ENCODE data around the gene WNT10A.

WNT10A gene

DNA sequence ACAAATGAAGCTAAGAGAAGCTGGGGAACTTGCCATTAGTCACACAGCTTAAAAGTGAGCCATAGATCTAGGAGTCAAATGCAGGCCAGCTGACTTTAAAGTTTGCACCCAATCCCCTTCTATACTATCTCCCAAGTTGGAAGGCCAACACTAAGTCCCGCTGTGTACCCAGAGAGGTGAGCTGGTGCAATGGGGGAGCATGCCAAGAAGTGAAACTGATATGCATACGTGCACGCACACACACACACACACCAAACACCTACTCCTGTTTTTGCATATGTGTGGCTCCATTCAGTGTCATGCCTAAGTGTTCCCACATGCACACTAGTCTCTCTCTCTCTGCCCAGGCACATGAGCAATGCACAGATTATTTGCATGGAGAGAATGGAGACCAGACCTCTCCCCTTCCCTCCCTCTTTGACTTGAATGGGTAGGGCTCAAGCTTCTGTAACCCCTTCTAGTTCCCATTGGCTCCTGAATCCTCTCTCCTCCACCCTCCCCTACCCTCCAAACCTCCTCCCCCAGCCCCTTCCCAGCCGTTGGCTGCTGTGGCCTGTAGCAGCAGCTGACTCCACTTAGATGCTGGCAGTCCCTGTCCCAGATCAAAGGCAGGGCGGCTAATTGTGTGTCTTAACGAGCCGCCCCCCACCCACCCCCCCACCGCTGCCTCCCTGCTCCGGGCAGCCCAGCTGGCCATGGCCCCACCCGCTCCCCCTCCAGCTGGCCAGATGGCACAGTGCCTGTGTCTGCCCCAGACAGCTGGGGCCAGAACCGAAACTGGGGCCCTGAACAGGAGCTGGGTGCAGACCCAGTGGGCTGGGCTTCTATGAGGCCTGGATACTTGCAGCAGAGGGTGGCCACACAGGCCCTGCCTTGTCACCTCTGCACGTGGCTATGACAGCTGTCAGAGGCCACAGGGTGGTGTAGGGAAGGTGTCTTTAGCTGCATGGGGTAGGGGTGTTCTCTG is 5.6 kb downstream of the WNT10A start:
- ATAC-seq (ENCODE audit: low read depth) (no peak), DNase-seq (ENCODE audit: low spot score) (no peak)
- Histone ChIP-seq H3K36me3 (ENCODE audit: low read depth) (no peaks in the 10 kb centered on the region), H3K4me1 (ENCODE audit: insufficient read depth, poor library complexity, severe bottlenecking) (peaks cover 9% of the 10 kb centered on the region), H3K27ac (ENCODE audit: poor library complexity, severe bottlenecking) (no peak overlapping the region), H3K27me3 (ENCODE audit: insufficient read depth, poor library complexity, severe bottlenecking) (no peaks in the 10 kb centered on the region), H3K4me3 (ENCODE audit: severe bottlenecking) (no peak overlapping the region), H3K9me3 (ENCODE audit: severe bottlenecking) (no peaks in the 10 kb centered on the region)
- TF ChIP-seq, protein P1, sequence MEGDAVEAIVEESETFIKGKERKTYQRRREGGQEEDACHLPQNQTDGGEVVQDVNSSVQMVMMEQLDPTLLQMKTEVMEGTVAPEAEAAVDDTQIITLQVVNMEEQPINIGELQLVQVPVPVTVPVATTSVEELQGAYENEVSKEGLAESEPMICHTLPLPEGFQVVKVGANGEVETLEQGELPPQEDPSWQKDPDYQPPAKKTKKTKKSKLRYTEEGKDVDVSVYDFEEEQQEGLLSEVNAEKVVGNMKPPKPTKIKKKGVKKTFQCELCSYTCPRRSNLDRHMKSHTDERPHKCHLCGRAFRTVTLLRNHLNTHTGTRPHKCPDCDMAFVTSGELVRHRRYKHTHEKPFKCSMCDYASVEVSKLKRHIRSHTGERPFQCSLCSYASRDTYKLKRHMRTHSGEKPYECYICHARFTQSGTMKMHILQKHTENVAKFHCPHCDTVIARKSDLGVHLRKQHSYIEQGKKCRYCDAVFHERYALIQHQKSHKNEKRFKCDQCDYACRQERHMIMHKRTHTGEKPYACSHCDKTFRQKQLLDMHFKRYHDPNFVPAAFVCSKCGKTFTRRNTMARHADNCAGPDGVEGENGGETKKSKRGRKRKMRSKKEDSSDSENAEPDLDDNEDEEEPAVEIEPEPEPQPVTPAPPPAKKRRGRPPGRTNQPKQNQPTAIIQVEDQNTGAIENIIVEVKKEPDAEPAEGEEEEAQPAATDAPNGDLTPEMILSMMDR (IDR thresholded peaks at IDR 0.05; ENCODE audit: poor library complexity, severe bottlenecking), result no peak

DNA sequence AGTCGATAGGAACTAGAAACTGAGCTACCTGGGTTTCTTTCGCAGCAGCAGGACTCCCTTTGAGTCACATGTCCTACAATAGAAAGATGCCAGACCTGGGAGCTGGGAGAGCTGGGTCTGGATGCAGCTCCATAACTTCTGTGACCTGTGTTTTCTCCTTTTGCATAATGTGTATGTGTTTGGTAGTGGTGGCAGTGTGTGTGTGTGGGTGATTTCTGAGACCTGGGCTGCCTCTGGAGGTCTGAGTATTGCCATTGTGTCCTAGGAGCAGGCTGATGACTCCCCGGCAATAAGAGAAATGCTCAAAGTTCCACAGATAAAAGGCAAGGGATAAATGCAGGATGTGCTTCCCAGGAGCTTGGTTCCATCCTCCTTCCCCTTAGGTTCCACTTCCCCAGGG is 6.4 kb downstream of the WNT10A start:
- ATAC-seq (ENCODE audit: low read depth), result no peak
- Histone ChIP-seq H3K9me3 (ENCODE audit: severe bottlenecking) (no peaks in the 10 kb centered on the region), H3K27me3 (ENCODE audit: insufficient read depth, poor library complexity, severe bottlenecking) (no peaks in the 10 kb centered on the region), H3K36me3 (ENCODE audit: low read depth) (no peaks in the 10 kb centered on the region), H3K4me3 (ENCODE audit: severe bottlenecking) (no peak overlapping the region), H3K27ac (ENCODE audit: poor library complexity, severe bottlenecking) (no peak overlapping the region), H3K4me1 (ENCODE audit: insufficient read depth, poor library complexity, severe bottlenecking) (peaks cover 9% of the 10 kb centered on the region)
- TF ChIP-seq, protein P1 (IDR thresholded peaks at IDR 0.05; ENCODE audit: poor library complexity, severe bottlenecking), result no peak
- no peak for DNase-seq (ENCODE audit: low spot score)

DNA sequence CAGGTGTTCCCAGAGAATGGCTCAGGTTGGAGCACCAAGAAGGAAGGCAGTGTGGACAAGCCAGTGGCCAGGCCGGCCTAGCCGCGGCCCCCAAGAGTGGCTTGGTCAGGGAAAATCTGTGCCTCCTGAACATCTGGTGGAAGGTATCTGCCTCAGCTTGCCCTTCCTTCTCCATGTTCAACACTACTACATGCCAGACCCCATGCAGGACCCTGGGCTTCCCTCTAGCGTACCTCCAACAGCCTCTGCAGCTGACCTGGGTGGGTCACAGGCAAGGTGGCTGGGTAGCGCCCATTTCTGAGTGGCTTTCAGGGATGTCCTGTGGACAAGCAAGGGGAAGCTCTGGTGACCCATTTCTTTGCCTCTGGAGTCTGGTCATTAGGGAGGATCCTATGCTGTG is 7.7 kb downstream of the WNT10A start:
- DNase-seq (ENCODE audit: low spot score) (no peak), ATAC-seq (ENCODE audit: low read depth) (no peak)
- Histone ChIP-seq H3K4me1 (ENCODE audit: insufficient read depth, poor library complexity, severe bottlenecking) (peaks cover 2% of the 10 kb centered on the region), H3K4me3 (ENCODE audit: severe bottlenecking) (no peak overlapping the region), H3K27ac (ENCODE audit: poor library complexity, severe bottlenecking) (no peak overlapping the region), H3K9me3 (ENCODE audit: severe bottlenecking) (no peaks in the 10 kb centered on the region), H3K27me3 (ENCODE audit: insufficient read depth, poor library complexity, severe bottlenecking) (no peaks in the 10 kb centered on the region), H3K36me3 (ENCODE audit: low read depth) (no peaks in the 10 kb centered on the region)
- TF ChIP-seq, protein P1 (IDR thresholded peaks at IDR 0.05; ENCODE audit: poor library complexity, severe bottlenecking), result no peak

DNA sequence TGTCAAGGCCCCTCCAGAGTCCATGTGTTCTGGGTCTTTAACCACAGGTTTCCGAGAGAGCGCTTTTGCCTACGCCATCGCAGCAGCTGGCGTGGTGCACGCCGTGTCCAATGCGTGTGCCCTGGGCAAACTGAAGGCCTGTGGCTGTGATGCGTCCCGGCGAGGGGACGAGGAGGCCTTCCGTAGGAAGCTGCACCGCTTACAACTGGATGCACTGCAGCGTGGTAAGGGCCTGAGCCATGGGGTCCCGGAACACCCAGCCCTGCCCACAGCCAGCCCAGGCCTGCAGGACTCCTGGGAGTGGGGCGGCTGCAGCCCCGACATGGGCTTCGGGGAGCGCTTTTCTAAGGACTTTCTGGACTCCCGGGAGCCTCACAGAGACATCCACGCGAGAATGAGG is 9.3 kb downstream of the WNT10A start:
- no peaks in the 10 kb centered on the region for H3K36me3 ChIP-seq (ENCODE audit: low read depth)
- no peak for DNase-seq (ENCODE audit: low spot score)
- H3K27me3 ChIP-seq (ENCODE audit: insufficient read depth, poor library complexity, severe bottlenecking), result no peaks in the 10 kb centered on the region
- H3K4me1 ChIP-seq (ENCODE audit: insufficient read depth, poor library complexity, severe bottlenecking), result peaks cover 18% of the 10 kb centered on the region
- no peak for ATAC-seq (ENCODE audit: low read depth)
- TF ChIP-seq, protein P1 (IDR thresholded peaks at IDR 0.05; ENCODE audit: poor library complexity, severe bottlenecking), result no peak
- H3K27ac ChIP-seq (ENCODE audit: poor library complexity, severe bottlenecking), result no peak overlapping the region
- H3K4me3 ChIP-seq (ENCODE audit: severe bottlenecking), result no peak overlapping the region
- H3K9me3 ChIP-seq (ENCODE audit: severe bottlenecking), result no peaks in the 10 kb centered on the region

DNA sequence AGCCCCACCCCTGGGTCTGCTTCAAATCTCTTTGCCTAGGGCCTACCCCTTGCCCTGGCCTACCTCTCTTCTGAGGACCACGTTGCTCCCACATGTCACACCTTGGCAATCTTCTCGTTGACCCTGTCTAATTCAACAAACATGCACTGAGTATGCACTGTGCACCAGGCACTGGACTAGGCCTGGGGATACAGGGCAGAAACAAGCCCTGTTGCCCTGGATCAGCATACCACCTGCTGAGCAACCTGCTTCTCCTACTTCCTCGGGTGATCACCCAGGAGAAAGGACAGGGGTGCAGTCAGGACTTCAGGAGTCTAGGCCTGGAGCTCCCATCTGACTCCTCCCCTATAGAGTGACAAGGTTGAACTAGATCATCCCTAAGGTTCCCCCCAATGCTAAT is 9.7 kb downstream of the WNT10A start:
- H3K4me3 ChIP-seq (ENCODE audit: severe bottlenecking), result no peak overlapping the region
- peaks cover 23% of the 10 kb centered on the region for H3K4me1 ChIP-seq (ENCODE audit: insufficient read depth, poor library complexity, severe bottlenecking)
- no peak overlapping the region for H3K27ac ChIP-seq (ENCODE audit: poor library complexity, severe bottlenecking)
- H3K9me3 ChIP-seq (ENCODE audit: severe bottlenecking), result no peaks in the 10 kb centered on the region
- DNase-seq (ENCODE audit: low spot score), result no peak
- no peaks in the 10 kb centered on the region for H3K36me3 ChIP-seq (ENCODE audit: low read depth)
- H3K27me3 ChIP-seq (ENCODE audit: insufficient read depth, poor library complexity, severe bottlenecking), result no peaks in the 10 kb centered on the region
- ATAC-seq (ENCODE audit: low read depth), result no peak
- TF ChIP-seq, protein P1 (IDR thresholded peaks at IDR 0.05; ENCODE audit: poor library complexity, severe bottlenecking), result no peak

Data from RWPE2 (cell line).